ENCODE data around the gene PAM. TPM values are rescaled to one million over a fixed set of nuclear protein-coding genes. Genes with fewer than 3 reads are reported as not detected.

PAM gene
- total and polyA plus RNA-seq, 2 of the 13 experiments (the other 11 are each of a cell fraction or from before 2014, with no cell fraction given), result 20.2 to 79.1 TPM

- no peak for TF ChIP-seq MIER2 (CRISPR knock-in tag; IDR thresholded peaks at IDR 0.05)
- TF ChIP-seq REST (IDR thresholded peaks at IDR 0.05; ENCODE audit: borderline replicate concordance in 1 of 2, low read depth in 1 of 2, low read length in 2 of 2), result no peak
- TF ChIP-seq NONO (IDR thresholded peaks at IDR 0.05), result no peak
- TF ChIP-seq NONO (CRISPR knock-in tag; conservative IDR thresholded peaks at IDR 0.05), result no peak
- TF ChIP-seq POLR2AphosphoS5 (IDR thresholded peaks at IDR 0.05; ENCODE audit: low read depth, low read length), result no peak
- TF ChIP-seq HIVEP1 (CRISPR knock-in tag; IDR thresholded peaks at IDR 0.05), result no peak
- TF ChIP-seq CBX5 (CRISPR knock-in tag; IDR thresholded peaks at IDR 0.05; ENCODE audit: borderline replicate concordance), result no peak
- TF ChIP-seq PHF20 (CRISPR knock-in tag; IDR thresholded peaks at IDR 0.05), result no peak
- TF ChIP-seq FOSL2 (CRISPR knock-in tag; IDR thresholded peaks at IDR 0.05), result no peak
- no peak for TF ChIP-seq ZNF768 (CRISPR knock-in tag; IDR thresholded peaks at IDR 0.05)
- no peak for TF ChIP-seq ZNF674 (CRISPR knock-in tag; IDR thresholded peaks at IDR 0.05; ENCODE audit: low read depth)
- no peak for TF ChIP-seq ZNF256 (CRISPR knock-in tag; conservative IDR thresholded peaks at IDR 0.05)
- TF ChIP-seq ZNF773 (CRISPR knock-in tag; IDR thresholded peaks at IDR 0.05; ENCODE audit: borderline replicate concordance), result no peak
- no peak for TF ChIP-seq MEIS1 (CRISPR knock-in tag; IDR thresholded peaks at IDR 0.05; ENCODE audit: borderline replicate concordance)
- TF ChIP-seq MAF1 (CRISPR knock-in tag; IDR thresholded peaks at IDR 0.05; ENCODE audit: borderline replicate concordance), result no peak
- TF ChIP-seq BORCS8-MEF2B (CRISPR knock-in tag; IDR thresholded peaks at IDR 0.05), result no peak
- TF ChIP-seq BRF2 (CRISPR knock-in tag; IDR thresholded peaks at IDR 0.05), result no peak
- no peak for TF ChIP-seq PITX1 (CRISPR knock-in tag; IDR thresholded peaks at IDR 0.05)
- BruUV-seq (replicated peaks), result no TSS peak
- Histone ChIP-seq H3K4me1 (ENCODE audit: insufficient read depth, low read length) (peaks cover 13% of the 10 kb centered on the region), H3K4me3 (replicated peaks in 1 of 3; ENCODE audit: insufficient read depth in 1 of 3, low read depth in 2 of 3, low read length in 3 of 3) (no peak overlapping the region), H3K27me3 (ENCODE audit: control insufficient read depth in 1 of 2, insufficient read depth in 2 of 2, low read length in 2 of 2) (no peaks in the 10 kb centered on the region), H2AFZ (ENCODE audit: low read length) (no peak overlapping the region), H3K27ac (ENCODE audit: extremely low read length, insufficient read depth, low read length) (no peak overlapping the region), H4K20me1 (ENCODE audit: insufficient read depth, low read length) (no peaks in the 10 kb centered on the region), H3K4me2 (ENCODE audit: low read depth, low read length) (no peak overlapping the region), H3K9me3 (ENCODE audit: low read length) (no peaks in the 10 kb centered on the region), H3K9ac (ENCODE audit: insufficient read depth, low read depth, low read length) (no peak overlapping the region), H3K36me3 (replicated peaks in 1 of 2; ENCODE audit: control insufficient read depth in 1 of 2, insufficient read depth in 2 of 2, low read length in 2 of 2) (no peaks in the 10 kb centered on the region), H3K79me2 (ENCODE audit: insufficient read depth, low read length) (no peaks in the 10 kb centered on the region)
- in situ Hi-C loops (cut with HindIII; ENCODE audit: extremely low pct_ligation_motif_present, low pct_unique_long_range_greater_than_20kb), result no loop called here
- no peak for DNase-seq (ENCODE audit: low spot score)
- intact Hi-C loops (cut with micrococcal nuclease; ENCODE audit: unreplicated experiment), result no loop called here
- ChIA-PET CTCF (ENCODE audit: low intra/inter-chr PET ratio, low total read pairs) (no interaction called here), POLR2A (no interaction called here)
- 79% methylated on average over 5 of the region's 5 CpGs for WGBS (ENCODE audit: low lambda C conversion rate)
- FAIRE-seq, result no peak
- ATAC-seq, result no peak
Measured at GRCh38 chr5:102874054-102874453, 118.9 kb downstream of the PAM start.
